T47D (cell line): ENCODE measurements around the gene CCDC136.

ENCODE experiments used
- DNase-seq, 2 experiments: peaks; one replicate each; pipeline versions ENCODE4 v3.0.0 to v3.0.0-alpha.2; 2011 to 2012; ENCODE audit warnings: low read depth in 1 of 2, low spot score in 1 of 2
- JUND ChIP-seq: IDR thresholded peaks from 2 replicates; pipeline ENCODE4 v1.6.1; 2012; ENCODE audit warnings: low read depth
- in situ Hi-C: cut with HindIII; loops from 2 replicates; pipeline ENCODE4 v1.10.0; 2016; ENCODE audit warnings: low sequenced_read_pairs, low pct_unique_long_range_greater_than_20kb

The CCDC136 gene

GRCh38 chr7:128783143-128783861 lies 8.5 kb upstream of the CCDC136 start:
- no peak for TF ChIP-seq JUND
- in situ Hi-C loops = no loop called here
- DNase-seq = no peak

GRCh38 chr7:128785738-128786137 lies 6.0 kb upstream of the CCDC136 start:
- TF ChIP-seq JUND = no peak
- DNase-seq = no peak
- in situ Hi-C loops = no loop called here

GRCh38 chr7:128788446-128789412 lies 3.0 kb upstream of the CCDC136 start:
- in situ Hi-C loops = no loop called here
- no peak for TF ChIP-seq JUND
- no peak for DNase-seq

- in situ Hi-C loops = no loop called here
- no peak for DNase-seq
- no peak for TF ChIP-seq JUND
These were observed 1.3 kb upstream of the CCDC136 start for GRCh38 chr7:128790315-128791041.

GRCh38 chr7:128791972-128792327 lies 182 bp downstream of the CCDC136 start:
- in situ Hi-C loops = no loop called here
- no peak for DNase-seq
- no peak for TF ChIP-seq JUND

- in situ Hi-C loops = no loop called here
- no peak for DNase-seq
- no peak for TF ChIP-seq JUND
These were observed 858 bp downstream of the CCDC136 start for GRCh38 chr7:128792471-128793180.

GRCh38 chr7:128793181-128793547 lies 1.4 kb downstream of the CCDC136 start:
- in situ Hi-C loops = no loop called here
- no peak for DNase-seq
- no peak for TF ChIP-seq JUND

- in situ Hi-C loops = no loop called here
- peak in 1 of 2 experiments; percentile 37 for DNase-seq
- no peak for TF ChIP-seq JUND
These were observed 2.3 kb downstream of the CCDC136 start for GRCh38 chr7:128794020-128794419.

GRCh38 chr7:128794436-128794835 lies 2.7 kb downstream of the CCDC136 start:
- no peak for DNase-seq
- in situ Hi-C loops = no loop called here
- TF ChIP-seq JUND = no peak

GRCh38 chr7:128795129-128795528 lies 3.4 kb downstream of the CCDC136 start:
- no peak for DNase-seq
- in situ Hi-C loops = no loop called here
- no peak for TF ChIP-seq JUND

- DNase-seq = no peak
- TF ChIP-seq JUND = no peak
- in situ Hi-C loops = no loop called here
These were observed 4.6 kb downstream of the CCDC136 start for GRCh38 chr7:128796327-128796726.

- DNase-seq = no peak
- in situ Hi-C loops = no loop called here
- no peak for TF ChIP-seq JUND
These were observed 7.7 kb downstream of the CCDC136 start for GRCh38 chr7:128799451-128799850.
